Measurements from ENCODE around the gene B3GAT2.

The B3GAT2 gene

GRCh38 chr6:70842541-70842940 is 114.3 kb downstream of the B3GAT2 start:
- DNase-seq (ENCODE audit: low spot score) = no peak

DNA sequence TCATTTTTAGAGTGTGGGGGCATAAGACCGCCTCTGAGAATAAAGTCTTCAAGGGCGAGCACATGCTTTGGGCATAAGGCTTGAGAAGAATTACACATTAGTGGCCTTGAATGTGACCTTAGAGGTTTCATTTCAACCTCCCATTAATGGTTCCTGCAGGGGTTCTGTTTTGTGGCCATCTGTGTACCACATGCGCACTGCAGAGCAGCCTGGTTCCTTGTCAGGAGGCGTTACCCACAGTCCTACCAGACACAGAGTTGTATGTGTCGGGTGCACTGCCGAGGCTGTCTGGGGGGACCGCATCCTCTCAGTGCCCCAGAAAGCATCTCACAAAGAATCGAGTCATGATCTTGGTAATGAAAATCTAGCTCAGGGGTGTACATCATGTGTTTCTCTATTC is 115.7 kb downstream of the B3GAT2 start:
- no peak for DNase-seq (ENCODE audit: low spot score)

DNA sequence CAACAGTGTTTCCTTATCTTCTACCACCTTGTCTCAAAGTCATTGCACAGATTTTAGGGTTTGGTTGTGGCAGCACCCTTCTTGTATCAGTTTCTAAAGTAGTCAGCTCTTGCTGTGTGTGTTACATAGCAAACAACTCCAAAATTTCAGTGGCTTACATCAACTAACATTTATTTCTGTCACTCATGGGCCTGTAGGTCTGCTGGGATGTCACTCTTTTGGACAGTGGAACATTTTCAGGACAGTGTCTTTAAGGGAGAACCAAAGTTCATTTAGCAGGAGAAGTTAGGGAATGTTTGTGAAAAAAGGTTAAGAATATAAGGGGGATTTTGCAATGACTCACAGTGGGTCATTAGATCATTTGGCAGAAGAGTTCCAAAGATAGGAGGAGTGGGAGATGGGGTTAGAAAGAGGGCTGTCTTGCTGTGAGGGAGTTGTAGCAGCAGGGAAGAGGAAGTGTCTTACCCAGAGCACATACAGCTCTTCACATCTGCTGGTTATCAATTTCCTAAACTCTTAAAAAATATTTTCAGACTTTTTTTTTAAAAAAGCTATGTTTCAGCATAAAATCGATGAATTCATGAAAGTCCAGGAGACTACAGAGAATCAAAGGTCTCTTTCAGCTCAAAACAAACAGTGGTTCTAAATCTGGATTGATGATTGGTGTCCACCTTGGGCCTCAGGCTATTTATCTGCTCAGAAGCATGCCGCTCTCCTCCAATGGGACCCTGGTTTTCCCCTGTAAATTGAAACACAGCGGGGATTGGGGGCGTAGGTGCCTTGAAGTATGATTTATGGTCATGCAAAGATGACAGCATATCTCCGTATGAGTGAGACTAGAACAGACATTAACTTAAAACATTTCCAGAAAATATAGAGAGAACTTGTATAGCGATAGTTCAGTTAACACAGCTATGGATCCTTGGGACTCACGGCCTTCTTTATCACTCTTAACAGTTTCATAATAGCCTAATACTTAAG is 117.3 kb downstream of the B3GAT2 start:
- DNase-seq (ENCODE audit: low spot score) = no peak

DNA sequence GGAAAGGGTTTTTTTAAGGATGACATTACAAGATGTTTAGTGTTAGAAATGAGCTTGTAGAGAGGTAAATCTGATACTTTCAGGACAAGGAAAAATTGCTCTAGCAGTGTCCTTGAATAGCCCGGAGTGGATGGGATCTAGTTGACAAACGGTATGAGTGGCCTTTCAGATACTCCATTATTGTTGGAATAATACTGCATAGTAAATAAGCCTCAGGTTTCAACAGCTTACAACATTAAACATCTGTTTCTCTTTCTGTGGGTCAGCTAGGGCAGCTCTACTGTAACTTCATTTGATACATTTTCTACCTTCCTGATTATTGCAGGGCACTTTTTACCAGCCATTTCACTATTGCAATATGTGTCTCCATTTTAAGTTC is 118.0 kb downstream of the B3GAT2 start:
- DNase-seq (ENCODE audit: low spot score) = no peak

DNA sequence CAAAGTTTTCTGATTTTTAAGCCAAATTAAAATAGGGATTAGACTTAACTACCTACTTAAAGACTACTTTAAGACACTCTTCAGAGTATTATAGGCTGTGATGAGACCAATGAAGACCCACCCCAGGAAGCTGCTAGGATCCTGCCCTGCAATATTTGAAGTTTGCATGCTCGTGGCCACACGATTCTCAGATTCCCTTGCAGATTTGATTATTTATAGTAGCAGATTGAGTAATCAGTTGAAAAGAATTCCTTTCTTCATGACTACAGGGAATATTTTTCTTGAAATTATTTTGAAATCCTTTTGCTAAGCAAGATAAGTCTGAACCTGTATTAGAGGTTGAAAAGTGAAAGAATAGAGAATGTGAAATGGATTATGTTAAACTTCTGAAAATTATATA is 122.3 kb downstream of the B3GAT2 start:
- no peak for DNase-seq (ENCODE audit: low spot score)

DNA sequence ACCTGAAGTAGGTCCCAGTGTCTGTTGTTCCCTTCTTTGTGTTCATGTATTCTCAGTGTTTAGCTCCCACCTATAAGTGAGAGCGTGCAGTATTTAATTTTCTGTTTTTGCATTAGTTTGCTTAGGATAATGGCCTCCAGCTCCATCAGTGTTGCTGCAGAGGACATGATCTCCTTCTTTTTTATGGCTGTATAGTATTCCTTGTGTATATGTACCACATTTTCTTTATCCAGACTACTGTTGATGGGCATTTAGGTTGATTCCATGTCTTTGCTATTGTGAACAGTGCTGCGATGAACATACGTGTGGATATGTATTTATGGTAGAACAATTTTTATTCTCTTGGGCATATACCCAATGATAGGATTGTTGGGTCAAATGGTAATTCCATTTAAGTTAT is 125.4 kb downstream of the B3GAT2 start:
- DNase-seq (ENCODE audit: low spot score) = no peak

- no peak for DNase-seq (ENCODE audit: low spot score)
Measured at GRCh38 chr6:70823651-70824050, 133.2 kb downstream of the B3GAT2 start.

- no peak for DNase-seq (ENCODE audit: low spot score)
Measured at GRCh38 chr6:70821751-70822150, 135.1 kb downstream of the B3GAT2 start.

DNA sequence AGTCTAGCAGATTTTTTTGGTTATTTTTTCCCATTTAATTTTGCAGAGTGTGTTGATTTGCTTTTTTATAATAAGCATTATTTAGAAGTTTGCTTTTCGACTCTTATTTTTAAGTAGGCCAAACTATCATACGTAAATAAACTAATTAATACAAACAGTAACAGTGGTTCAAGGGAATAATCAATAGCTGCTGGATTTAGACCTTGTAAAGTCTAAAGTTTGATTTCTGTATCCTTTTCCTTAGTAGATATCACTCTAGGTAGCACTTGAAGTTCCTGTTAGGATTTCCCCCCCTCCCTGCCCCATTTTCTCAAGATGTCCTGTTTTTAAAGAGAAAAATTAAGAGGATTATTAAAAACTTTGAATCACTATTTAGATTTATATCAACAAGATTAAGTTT is 136.1 kb downstream of the B3GAT2 start:
- DNase-seq (ENCODE audit: low spot score) = no peak

- no peak for DNase-seq (ENCODE audit: low spot score)
Measured at GRCh38 chr6:70819646-70820045, 137.2 kb downstream of the B3GAT2 start.

DNA sequence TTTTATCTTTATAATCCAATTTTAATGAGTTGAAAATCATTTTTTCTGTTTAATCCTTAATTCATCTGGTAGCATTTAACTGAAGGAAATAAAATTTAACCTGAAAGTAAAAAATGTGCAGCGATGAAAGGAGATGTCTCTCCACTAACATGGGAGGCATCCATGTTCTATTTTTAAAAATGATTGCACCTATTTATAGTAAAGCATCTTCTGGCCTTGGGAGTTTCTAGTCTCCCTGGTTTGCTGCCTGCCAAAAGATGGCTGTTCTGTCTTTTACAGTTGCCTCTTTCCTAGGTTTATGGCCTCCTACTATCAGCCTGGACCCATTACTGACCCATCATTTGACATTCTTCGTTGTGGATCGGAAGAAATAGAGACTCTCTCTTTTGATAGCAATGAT is 143.0 kb downstream of the B3GAT2 start:
- DNase-seq (ENCODE audit: low spot score) = no peak

- no peak for DNase-seq (ENCODE audit: low spot score)
Measured at GRCh38 chr6:70811788-70812187, 145.1 kb downstream of the B3GAT2 start.
